DOHH2 (cell line): ENCODE measurements around the gene CACYBP.

ENCODE experiments used
- H3F3A ChIP-seq: fragments of 200-600 bp; sonication (generic), shearing (Covaris generic); 2 replicates; pipeline ENCODE4 v1.6.0; 2016; ENCODE audit warnings: antibody characterized with exemption, mild to moderate bottlenecking; ENCODE audit not compliant: control insufficient read depth, insufficient read depth
- H3K27ac ChIP-seq: fragments of 200-600 bp; sonication (generic); 2 replicates; pipeline ENCODE4 v1.5.1; 2014; ENCODE audit warnings: low read depth, mild to moderate bottlenecking, low read length, moderate library complexity
- H3K27me3 ChIP-seq: fragments of 200-600 bp; sonication (generic); 2 replicates; pipeline ENCODE4 v1.6.1; 2014; ENCODE audit warnings: mild to moderate bottlenecking, low read length, mixed read lengths; ENCODE audit not compliant: control insufficient read depth
- H3K36me3 ChIP-seq: fragments of 200-600 bp; sonication (generic); 2 replicates; pipeline ENCODE4 v1.6.1; 2014; ENCODE audit warnings: mild to moderate bottlenecking, low read length, moderate library complexity, mixed read lengths; ENCODE audit not compliant: control insufficient read depth
- H3K4me1 ChIP-seq: fragments of 200-600 bp; sonication (generic); 2 replicates; pipeline ENCODE4 v1.6.1; 2014; ENCODE audit warnings: mild to moderate bottlenecking, low read length, mixed read lengths; ENCODE audit not compliant: control insufficient read depth
- H3K4me2 ChIP-seq: fragments of 200-600 bp; sonication (generic); 2 replicates; pipeline ENCODE4 v1.6.0; 2014; ENCODE audit warnings: mild to moderate bottlenecking, low read length, moderate library complexity
- H3K4me3 ChIP-seq: fragments of 200-600 bp; sonication (generic); 2 replicates; pipeline ENCODE4 v1.5.1; 2014; ENCODE audit warnings: mild to moderate bottlenecking, low read length, mixed read lengths
- H3K79me2 ChIP-seq: fragments of 200-600 bp; sonication (generic); 2 replicates; pipeline ENCODE4 v1.6.1; 2014; ENCODE audit warnings: mild to moderate bottlenecking, low read length, mixed read lengths; ENCODE audit not compliant: control insufficient read depth
- H3K9me2 ChIP-seq: fragments of 200-600 bp; sonication (generic); replicated peaks from 2 replicates; pipeline ENCODE4 v1.6.1; 2014; ENCODE audit warnings: mild to moderate bottlenecking, low read length, mixed read lengths; ENCODE audit not compliant: control insufficient read depth
- H3K9me3 ChIP-seq: fragments of 200-600 bp; sonication (generic); 2 replicates; pipeline ENCODE4 v1.6.1; 2014; ENCODE audit warnings: antibody characterized with exemption, low read length, mixed read lengths; ENCODE audit not compliant: control insufficient read depth, insufficient read depth
- H4K20me1 ChIP-seq: fragments of 200-600 bp; sonication (generic); 2 replicates; pipeline ENCODE4 v1.6.0; 2014; ENCODE audit warnings: low read depth, mild to moderate bottlenecking, antibody characterized with exemption, low read length, moderate library complexity; ENCODE audit not compliant: control insufficient read depth, insufficient read depth
- EZH2phosphoT487 ChIP-seq: fragments of 200-600 bp; sonication (generic); IDR thresholded peaks from 2 replicates; pipeline ENCODE4 v1.6.1; 2017; ENCODE audit warnings: borderline replicate concordance, mild to moderate bottlenecking, antibody characterized with exemption, low read length, moderate library complexity, mixed read lengths
- TF ChIP-seq, protein P1 (sequence below): fragments of 200-600 bp; sonication (generic); IDR thresholded peaks from one replicate; pipeline ENCODE4 v1.5.1; 2014; ENCODE audit warnings: antibody characterized with exemption, mild to moderate bottlenecking, low read depth, low read length; ENCODE audit not compliant: poor library complexity, severe bottlenecking

The CACYBP gene

DNA sequence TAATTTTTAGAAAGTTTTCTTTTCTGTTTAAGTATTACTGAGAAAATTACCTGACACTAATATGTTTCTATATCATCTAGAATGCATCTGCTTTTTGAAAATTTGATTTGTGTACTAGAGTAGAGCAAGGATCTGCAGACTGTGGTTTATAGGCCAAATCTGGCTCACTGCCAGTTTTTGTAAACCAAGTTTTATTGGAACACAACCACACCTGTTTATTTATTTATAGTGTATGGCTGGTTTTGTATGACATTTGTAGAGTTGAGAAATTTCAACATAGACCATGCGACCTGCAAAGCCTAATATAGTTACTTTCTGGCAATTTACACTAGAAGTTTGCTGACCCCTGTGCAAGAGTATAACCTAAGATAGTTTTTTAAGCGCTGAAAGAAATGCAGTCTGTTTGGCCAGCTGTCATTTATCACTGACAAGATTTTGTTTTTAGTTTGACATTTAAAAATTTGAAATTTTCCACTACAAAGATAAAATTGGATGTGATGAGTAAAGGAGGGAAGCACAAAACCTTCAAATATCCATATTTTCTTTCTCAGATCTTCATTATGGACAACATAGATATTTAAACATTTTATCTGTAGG is 36.1 kb upstream of the CACYBP start:
- peak overlapping the region; percentile 57 for H3K4me3 ChIP-seq
- H3K9me3 ChIP-seq = no peaks in the 10 kb centered on the region
- no peaks in the 10 kb centered on the region for H3K9me2 ChIP-seq
- H3K79me2 ChIP-seq = no peaks in the 10 kb centered on the region
- H3K27me3 ChIP-seq = no peaks in the 10 kb centered on the region
- H3K36me3 ChIP-seq = peaks cover 1% of the 10 kb centered on the region
- H4K20me1 ChIP-seq = no peaks in the 10 kb centered on the region
- peaks cover 26% of the 10 kb centered on the region for H3F3A ChIP-seq
- peak overlapping the region; percentile 63 for H3K4me2 ChIP-seq
- peaks cover 61% of the 10 kb centered on the region for H3K4me1 ChIP-seq
- peak overlapping the region; percentile 66 for H3K27ac ChIP-seq
- TF ChIP-seq, protein P1, sequence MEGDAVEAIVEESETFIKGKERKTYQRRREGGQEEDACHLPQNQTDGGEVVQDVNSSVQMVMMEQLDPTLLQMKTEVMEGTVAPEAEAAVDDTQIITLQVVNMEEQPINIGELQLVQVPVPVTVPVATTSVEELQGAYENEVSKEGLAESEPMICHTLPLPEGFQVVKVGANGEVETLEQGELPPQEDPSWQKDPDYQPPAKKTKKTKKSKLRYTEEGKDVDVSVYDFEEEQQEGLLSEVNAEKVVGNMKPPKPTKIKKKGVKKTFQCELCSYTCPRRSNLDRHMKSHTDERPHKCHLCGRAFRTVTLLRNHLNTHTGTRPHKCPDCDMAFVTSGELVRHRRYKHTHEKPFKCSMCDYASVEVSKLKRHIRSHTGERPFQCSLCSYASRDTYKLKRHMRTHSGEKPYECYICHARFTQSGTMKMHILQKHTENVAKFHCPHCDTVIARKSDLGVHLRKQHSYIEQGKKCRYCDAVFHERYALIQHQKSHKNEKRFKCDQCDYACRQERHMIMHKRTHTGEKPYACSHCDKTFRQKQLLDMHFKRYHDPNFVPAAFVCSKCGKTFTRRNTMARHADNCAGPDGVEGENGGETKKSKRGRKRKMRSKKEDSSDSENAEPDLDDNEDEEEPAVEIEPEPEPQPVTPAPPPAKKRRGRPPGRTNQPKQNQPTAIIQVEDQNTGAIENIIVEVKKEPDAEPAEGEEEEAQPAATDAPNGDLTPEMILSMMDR = no peak
- no peak for TF ChIP-seq EZH2phosphoT487

- H3K4me2 ChIP-seq = peak overlapping the region; percentile 63
- TF ChIP-seq, protein P1 = no peak
- no peak for TF ChIP-seq EZH2phosphoT487
- H3K79me2 ChIP-seq = no peaks in the 10 kb centered on the region
- H3K9me3 ChIP-seq = no peaks in the 10 kb centered on the region
- peak overlapping the region; percentile 57 for H3K4me3 ChIP-seq
- peak overlapping the region; percentile 66 for H3K27ac ChIP-seq
- peaks cover 26% of the 10 kb centered on the region for H3F3A ChIP-seq
- peaks cover 69% of the 10 kb centered on the region for H3K4me1 ChIP-seq
- no peaks in the 10 kb centered on the region for H4K20me1 ChIP-seq
- H3K36me3 ChIP-seq = peaks cover 7% of the 10 kb centered on the region
- H3K9me2 ChIP-seq = no peaks in the 10 kb centered on the region
- H3K27me3 ChIP-seq = no peaks in the 10 kb centered on the region
Measured at GRCh38 chr1:174964261-174964971, 35.3 kb upstream of the CACYBP start.

- peaks cover 26% of the 10 kb centered on the region for H3F3A ChIP-seq
- H3K4me2 ChIP-seq = peak overlapping the region; percentile 63
- H3K4me1 ChIP-seq = peaks cover 75% of the 10 kb centered on the region
- peak overlapping the region; percentile 66 for H3K27ac ChIP-seq
- H3K79me2 ChIP-seq = no peaks in the 10 kb centered on the region
- TF ChIP-seq, protein P1 = no peak
- no peak for TF ChIP-seq EZH2phosphoT487
- H3K36me3 ChIP-seq = peaks cover 12% of the 10 kb centered on the region
- H3K9me2 ChIP-seq = no peaks in the 10 kb centered on the region
- peak overlapping the region; percentile 57 for H3K4me3 ChIP-seq
- no peaks in the 10 kb centered on the region for H4K20me1 ChIP-seq
- no peaks in the 10 kb centered on the region for H3K9me3 ChIP-seq
- H3K27me3 ChIP-seq = no peaks in the 10 kb centered on the region
Measured at GRCh38 chr1:174964972-174965361, 34.8 kb upstream of the CACYBP start.
